ENCODE data around the gene INSC. TPM values are rescaled to one million over a fixed set of nuclear protein-coding genes. Genes with fewer than 3 reads are reported as not detected.

INSC gene
- total RNA-seq, 1 experiment from 2014 or later: not detected

GRCh38 chr11:15150507-15150906 is 35.8 kb downstream of the INSC start:
- H3K4me1 ChIP-seq: no peaks in the 10 kb centered on the region
- H3K27ac ChIP-seq: no peak overlapping the region
- H3K4me3 ChIP-seq: no peak overlapping the region
- no peaks in the 10 kb centered on the region for H3K9me3 ChIP-seq (replicated peaks)
- H3K36me3 ChIP-seq: no peaks in the 10 kb centered on the region
- 0 out of 2 replicates have a peak, but pooled peaks cover 3% of the 10 kb centered on the region for H3K27me3 ChIP-seq
- no peak for DNase-seq

DNA sequence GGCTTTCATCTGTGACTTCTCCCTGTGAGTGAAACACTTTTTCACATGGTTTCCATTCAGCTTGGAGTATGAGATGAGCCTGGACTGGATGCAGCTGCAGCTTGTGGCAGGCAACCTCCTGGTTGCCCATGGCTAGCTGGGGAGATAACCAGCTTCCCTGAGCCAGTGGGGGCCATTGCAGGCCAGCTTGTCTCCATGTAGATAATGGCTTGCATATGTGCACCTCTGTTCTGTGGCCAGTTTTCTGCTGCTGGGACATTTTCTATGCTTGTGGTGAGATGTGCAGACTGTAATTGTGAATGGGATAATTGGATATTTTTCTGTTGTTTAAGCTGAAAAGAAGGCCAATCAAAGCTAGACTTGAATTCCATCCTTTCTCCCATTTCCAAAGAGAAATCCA is 38.5 kb downstream of the INSC start:
- no peak overlapping the region for H3K4me3 ChIP-seq
- H3K9me3 ChIP-seq (replicated peaks): no peaks in the 10 kb centered on the region
- H3K27me3 ChIP-seq: 0 out of 2 replicates have a peak, but pooled peaks cover 3% of the 10 kb centered on the region
- no peak overlapping the region for H3K27ac ChIP-seq
- no peaks in the 10 kb centered on the region for H3K4me1 ChIP-seq
- no peaks in the 10 kb centered on the region for H3K36me3 ChIP-seq
- DNase-seq: no peak

- Histone ChIP-seq H3K4me1 (no peaks in the 10 kb centered on the region), H3K36me3 (no peaks in the 10 kb centered on the region), H3K27ac (no peak overlapping the region), H3K4me3 (no peak overlapping the region), H3K27me3 (0 out of 2 replicates have a peak, but pooled peaks cover 3% of the 10 kb centered on the region), H3K9me3 (replicated peaks) (no peaks in the 10 kb centered on the region)
- DNase-seq: no peak
Observed at GRCh38 chr11:15157181-15157580, 42.5 kb downstream of the INSC start.

GRCh38 chr11:15157606-15158137 is 42.9 kb downstream of the INSC start:
- DNase-seq: no peak

DNA sequence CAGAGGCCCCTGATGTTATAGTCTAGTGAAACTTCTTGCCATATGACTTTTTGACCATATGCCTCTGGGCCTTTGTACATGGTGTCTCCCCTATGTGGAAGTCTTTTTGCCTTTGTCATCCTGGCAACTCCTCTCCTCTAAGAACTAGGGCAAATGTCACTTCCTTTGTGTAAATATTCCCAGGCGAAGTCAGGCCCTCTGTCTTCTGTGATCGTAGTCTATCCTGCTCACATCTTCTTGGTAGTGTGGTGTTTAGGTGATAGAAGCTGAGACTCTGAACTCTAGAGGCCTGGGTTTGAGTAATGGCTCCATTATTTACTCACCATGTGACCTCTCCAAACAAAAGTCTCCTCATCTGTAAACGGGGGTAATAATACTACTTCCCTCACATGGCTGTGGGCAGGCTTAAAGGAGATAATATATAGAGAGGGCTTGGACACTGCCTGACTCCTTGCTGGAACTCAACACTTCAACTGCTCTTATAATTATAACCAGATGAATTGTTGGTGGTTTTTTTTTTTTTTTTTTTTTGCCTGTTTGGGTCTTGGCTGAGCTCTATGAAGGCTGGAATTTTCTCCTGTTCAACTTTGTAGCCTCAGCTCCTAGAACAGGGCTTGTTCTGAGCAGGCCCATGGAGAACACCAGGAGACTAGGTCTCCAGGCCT is 43.8 kb downstream of the INSC start:
- Histone ChIP-seq H3K9me3 (replicated peaks) (no peaks in the 10 kb centered on the region), H3K27ac (no peak overlapping the region), H3K27me3 (no peaks in the 10 kb centered on the region), H3K36me3 (no peaks in the 10 kb centered on the region), H3K4me3 (no peak overlapping the region), H3K4me1 (no peaks in the 10 kb centered on the region)
- DNase-seq: no peak

More at GRCh38 chr11:15157606-15158137, 42.9 kb downstream of the INSC start:
- Histone ChIP-seq H3K9me3 (replicated peaks) (no peaks in the 10 kb centered on the region), H3K4me3 (no peak overlapping the region), H3K36me3 (no peaks in the 10 kb centered on the region), H3K27ac (no peak overlapping the region), H3K27me3 (0 out of 2 replicates have a peak, but pooled peaks cover 3% of the 10 kb centered on the region), H3K4me1 (no peaks in the 10 kb centered on the region)

DNA sequence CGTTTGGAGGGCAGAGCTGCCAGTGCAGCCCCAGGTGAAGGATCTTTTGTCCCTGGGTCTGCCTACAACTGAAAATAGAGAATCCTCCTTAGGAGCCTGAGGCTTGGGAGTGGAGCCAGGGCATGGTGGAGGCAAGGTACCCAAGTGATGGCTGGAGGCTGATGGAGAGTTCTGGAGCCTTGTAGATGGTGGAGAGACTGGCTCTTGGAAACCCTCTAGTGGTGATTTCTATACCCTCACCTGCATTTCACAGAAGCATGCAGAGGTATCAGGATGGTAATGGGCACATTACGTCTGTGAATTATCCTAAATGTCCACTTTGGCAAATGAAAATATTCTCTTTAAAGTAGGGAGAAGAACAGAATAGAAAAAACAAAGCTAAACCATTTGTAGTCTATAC is 44.4 kb downstream of the INSC start:
- no peaks in the 10 kb centered on the region for H3K27me3 ChIP-seq
- H3K36me3 ChIP-seq: no peaks in the 10 kb centered on the region
- H3K4me3 ChIP-seq: no peak overlapping the region
- DNase-seq: peak in 1 of 2 experiments; percentile 17
- H3K4me1 ChIP-seq: no peaks in the 10 kb centered on the region
- no peak overlapping the region for H3K27ac ChIP-seq
- no peaks in the 10 kb centered on the region for H3K9me3 ChIP-seq (replicated peaks)

DNA sequence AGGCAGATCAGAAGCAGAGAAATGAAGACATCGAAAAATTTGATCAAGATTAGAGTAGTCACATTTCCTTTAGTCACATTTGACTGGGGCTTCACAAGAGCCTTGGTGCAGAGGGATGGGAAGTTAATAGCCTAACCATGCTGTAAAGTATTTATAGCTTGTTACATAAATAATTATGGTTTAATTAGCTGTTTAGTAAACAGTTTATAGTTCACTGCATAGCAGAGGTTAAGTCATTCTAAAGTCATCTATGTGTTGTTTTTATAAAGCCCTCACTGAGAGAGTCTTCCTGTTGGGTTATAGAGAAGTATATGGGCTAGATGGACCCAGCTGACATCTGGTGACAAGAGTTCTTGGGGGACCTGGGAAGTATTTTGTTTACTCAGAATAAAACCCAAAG is 47.1 kb downstream of the INSC start:
- no peak overlapping the region for H3K4me3 ChIP-seq
- no peak for DNase-seq
- no peaks in the 10 kb centered on the region for H3K27me3 ChIP-seq
- no peaks in the 10 kb centered on the region for H3K9me3 ChIP-seq (replicated peaks)
- H3K36me3 ChIP-seq: no peaks in the 10 kb centered on the region
- H3K27ac ChIP-seq: no peak overlapping the region
- H3K4me1 ChIP-seq: no peaks in the 10 kb centered on the region

- no peaks in the 10 kb centered on the region for H3K4me1 ChIP-seq
- no peaks in the 10 kb centered on the region for H3K9me3 ChIP-seq (replicated peaks)
- DNase-seq: no peak
- no peaks in the 10 kb centered on the region for H3K27me3 ChIP-seq
- H3K36me3 ChIP-seq: no peaks in the 10 kb centered on the region
- no peak overlapping the region for H3K4me3 ChIP-seq
- no peak overlapping the region for H3K27ac ChIP-seq
Observed at GRCh38 chr11:15163136-15163535, 48.4 kb downstream of the INSC start.

DNA sequence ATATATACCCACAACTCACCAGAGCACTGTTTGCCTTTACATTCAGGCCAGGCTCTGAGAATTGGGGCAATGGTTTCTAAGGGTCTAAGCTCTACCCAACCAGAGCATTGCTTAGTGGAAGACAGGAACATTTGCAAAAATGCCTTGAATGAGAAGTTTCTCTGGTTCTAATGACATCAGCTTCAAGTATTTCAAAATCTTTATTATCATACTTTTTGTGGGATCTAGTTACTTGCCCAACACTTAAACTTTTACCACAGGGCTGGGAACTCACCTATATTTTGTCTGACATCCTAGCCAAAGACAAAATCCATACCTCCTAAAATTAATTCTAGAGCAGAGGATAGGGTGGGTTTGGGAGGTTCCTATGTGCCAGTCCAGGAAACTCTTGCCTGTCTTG is 51.5 kb downstream of the INSC start:
- H3K4me1 ChIP-seq: no peaks in the 10 kb centered on the region

GRCh38 chr11:15169815-15170551 is 55.3 kb downstream of the INSC start:
- H3K4me1 ChIP-seq: no peaks in the 10 kb centered on the region
- no peak for DNase-seq
- no peaks in the 10 kb centered on the region for H3K27me3 ChIP-seq
- H3K9me3 ChIP-seq (replicated peaks): no peaks in the 10 kb centered on the region
- H3K27ac ChIP-seq: no peak overlapping the region
- no peak overlapping the region for H3K4me3 ChIP-seq
- no peaks in the 10 kb centered on the region for H3K36me3 ChIP-seq

More for the DNA sequence above, 51.5 kb downstream of the INSC start:
- H3K27ac ChIP-seq: no peak overlapping the region
- DNase-seq: no peak
- no peaks in the 10 kb centered on the region for H3K27me3 ChIP-seq
- no peaks in the 10 kb centered on the region for H3K36me3 ChIP-seq
- no peak overlapping the region for H3K4me3 ChIP-seq
- H3K9me3 ChIP-seq (replicated peaks): no peaks in the 10 kb centered on the region

- Histone ChIP-seq H3K4me1 (no peaks in the 10 kb centered on the region), H3K36me3 (no peaks in the 10 kb centered on the region), H3K9me3 (replicated peaks) (no peaks in the 10 kb centered on the region), H3K27ac (no peak overlapping the region), H3K4me3 (no peak overlapping the region), H3K27me3 (no peaks in the 10 kb centered on the region)
- no peak for DNase-seq
Observed at GRCh38 chr11:15170698-15171097, 56.0 kb downstream of the INSC start.

DNA sequence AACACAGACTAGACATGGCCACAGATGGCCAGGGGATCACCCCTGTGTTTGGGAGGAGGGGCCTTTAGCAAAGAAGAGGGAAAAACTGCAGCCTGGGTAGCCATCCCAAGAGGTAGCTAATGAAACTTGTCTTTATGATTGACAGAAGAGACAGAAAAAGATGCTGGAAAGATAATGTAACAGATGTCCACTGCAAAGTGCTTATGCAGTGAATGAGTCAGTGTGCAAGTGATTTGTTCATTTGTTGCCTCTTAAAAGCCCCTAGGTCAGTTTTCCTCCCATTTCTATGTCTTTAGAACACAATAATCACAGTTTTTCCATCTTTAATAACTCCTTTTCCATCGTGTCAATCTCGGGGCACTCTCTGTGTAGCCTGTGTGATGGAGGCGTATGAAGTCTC is 57.2 kb downstream of the INSC start:
- Histone ChIP-seq H3K4me1 (no peaks in the 10 kb centered on the region), H3K9me3 (replicated peaks) (no peaks in the 10 kb centered on the region), H3K36me3 (no peaks in the 10 kb centered on the region), H3K27ac (no peak overlapping the region), H3K27me3 (no peaks in the 10 kb centered on the region), H3K4me3 (no peak overlapping the region)
- DNase-seq: no peak

DNA sequence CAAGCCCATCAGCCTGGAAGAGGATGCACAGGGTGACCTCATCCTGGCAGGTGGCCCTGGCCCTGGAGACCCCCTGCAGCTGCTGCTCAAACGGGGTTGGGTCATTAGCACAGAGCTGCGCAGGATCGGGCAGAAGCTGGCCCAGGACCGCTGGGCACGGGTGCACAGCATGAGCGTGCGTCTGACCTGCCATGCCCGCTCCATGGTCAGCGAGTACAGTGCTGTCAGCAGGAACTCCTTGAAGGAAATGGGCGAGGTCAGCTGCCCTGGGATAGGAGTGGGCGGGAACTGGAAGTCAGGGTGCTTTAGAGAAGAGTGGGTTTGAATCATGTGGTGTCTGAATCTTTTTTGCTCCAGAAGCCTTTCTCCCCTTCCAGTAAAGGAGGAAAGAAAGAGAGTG is 61.1 kb downstream of the INSC start:
- no peaks in the 10 kb centered on the region for H3K4me1 ChIP-seq
- DNase-seq: peak in 1 of 2 experiments; percentile 9
- H3K9me3 ChIP-seq (replicated peaks): no peaks in the 10 kb centered on the region
- H3K27ac ChIP-seq: no peak overlapping the region
- no peaks in the 10 kb centered on the region for H3K27me3 ChIP-seq
- H3K4me3 ChIP-seq: no peak overlapping the region
- H3K36me3 ChIP-seq: no peaks in the 10 kb centered on the region

- H3K4me1 ChIP-seq: no peaks in the 10 kb centered on the region
- DNase-seq: no peak
- H3K27me3 ChIP-seq: no peaks in the 10 kb centered on the region
- no peak overlapping the region for H3K4me3 ChIP-seq
- no peaks in the 10 kb centered on the region for H3K36me3 ChIP-seq
- H3K9me3 ChIP-seq (replicated peaks): no peaks in the 10 kb centered on the region
- H3K27ac ChIP-seq: no peak overlapping the region
Observed at GRCh38 chr11:15176646-15177163, 62.0 kb downstream of the INSC start.

GRCh38 chr11:15177491-15177890 is 62.8 kb downstream of the INSC start:
- Histone ChIP-seq H3K4me1 (no peaks in the 10 kb centered on the region), H3K9me3 (replicated peaks) (no peaks in the 10 kb centered on the region), H3K4me3 (no peak overlapping the region), H3K36me3 (no peaks in the 10 kb centered on the region), H3K27me3 (no peaks in the 10 kb centered on the region), H3K27ac (no peak overlapping the region)
- no peak for DNase-seq

All from SJCRH30 (cell line).